Kidney (tissue), 14 donors: ENCODE results near the gene FBXO48. TPM values are rescaled to one million over a fixed set of nuclear protein-coding genes. Genes with fewer than 3 reads are reported as not detected.

Experiments used
- DNase-seq, 5 donors: peaks; one replicate each; pipeline ENCODE4 v3.0.0-alpha.2; 2013 to 2020
- FAIRE-seq: peaks from 2 replicates; lab custom pipeline; 2012; peaks lifted over from hg19 to GRCh38; lab: Jason Lieb, UNC
- H3K27ac ChIP-seq, 2 donors: one replicate each; pipeline ENCODE4 v1.7.0; 2013; ENCODE audit warnings: low read depth in 2 of 2, low read length in 2 of 2, inconsistent platforms in 1 of 2
- H3K27me3 ChIP-seq: one replicate; pipeline ENCODE4 v1.7.1; 2013; ENCODE audit warnings: low read length, inconsistent platforms; ENCODE audit not compliant: control insufficient read depth, insufficient read depth
- H3K36me3 ChIP-seq, 3 donors: one replicate each; pipeline versions ENCODE4 v1.7.0 to v1.7.1; 2013; ENCODE audit warnings: low read length in 3 of 3, control low read depth in 1 of 3, inconsistent platforms in 1 of 3; ENCODE audit not compliant: insufficient read depth in 3 of 3, control insufficient read depth in 2 of 3
- H3K4me1 ChIP-seq, 3 donors: one replicate each; pipeline versions ENCODE4 v1.7.0 to v1.7.1; 2013; ENCODE audit warnings: low read length in 3 of 3, inconsistent platforms in 1 of 3, low read depth in 1 of 3; ENCODE audit not compliant: control insufficient read depth in 2 of 3, insufficient read depth in 2 of 3
- H3K4me3 ChIP-seq, 3 donors: one replicate each; pipeline versions ENCODE4 v1.7.0 to v1.8.1; 2013; ENCODE audit warnings: low read length in 3 of 3, control low read depth in 1 of 3, inconsistent platforms in 1 of 3
- H3K9ac ChIP-seq, 3 donors: one replicate each; pipeline versions ENCODE4 v1.7.0 to v1.7.1; 2013; ENCODE audit warnings: low read length in 3 of 3, control low read depth in 1 of 3, inconsistent platforms in 1 of 3
- H3K9me3 ChIP-seq, 3 donors: one replicate each; pipeline versions ENCODE4 v1.7.0 to v1.7.1; 2013; ENCODE audit warnings: low read length in 3 of 3, control low read depth in 1 of 3, inconsistent platforms in 1 of 3; ENCODE audit not compliant: control insufficient read depth in 2 of 3, insufficient read depth in 1 of 3
- CTCF ChIP-seq: IDR thresholded peaks from 3 replicates; pipeline ENCODE4 v1.5.1; 2012; ENCODE audit warnings: mild to moderate bottlenecking, moderate library complexity, borderline replicate concordance; ENCODE audit not compliant: insufficient read depth; ENCODE audit errors: extremely low read depth
- intact Hi-C: fragments of 100-400 bp; cut with DNase I; formaldehyde crosslinking; loops from one replicate; pipeline ENCODE4 v1.11.1; 2022
- polyA plus RNA-seq: library from polyadenylated mRNA; stranded (reverse); fragments of 350-450 nt; fragmentation: Illumina TruSeq; extraction: RNeasy Lipid Tissue Mini Kit (QIAGEN cat#74804); gene quantifications from one replicate; pipeline ENCODE4 v1.2.3, GENCODE V29; 2014; ENCODE audit warnings: low read depth, low replicate concordance; ENCODE audit not compliant: insufficient read depth
- total RNA-seq: library from RNA; stranded (reverse); fragmentation: NEBNext Ultra II Directional; extraction: Animal tissue kit (Norgen Biotek cat#: 25700); gene quantifications from one replicate; pipeline ENCODE4 v1.2.1, GENCODE V29; 2021
- donor health status: control.
- donor health status: control.
- donor health status: control.
- donor health status: control.
- donor health status: control.
- donor health status: DM: yes; HTN: yes; CAD: no.
- donor health status: Normal renal cell carcinoma (clear cell type).

Gene FBXO48
- total and polyA plus RNA-seq, 2 donors from 2014 or later: 0.86 to 1.3 TPM

- Histone ChIP-seq H3K36me3 (no peaks in the 10 kb centered on the region), H3K27me3 (no peaks in the 10 kb centered on the region), H3K4me1 (no peaks in the 10 kb centered on the region), H3K9me3 (no peaks in the 10 kb centered on the region), H3K9ac (no peak overlapping the region), H3K4me3 (no peak overlapping the region), H3K27ac (no peak overlapping the region)
- DNase-seq (no peak), FAIRE-seq (no peak)
- intact Hi-C loops: no loop called here
- TF ChIP-seq CTCF: no peak
Observed at GRCh38 chr2:68428746-68429145, 38.3 kb downstream of the FBXO48 start.

- no peaks in the 10 kb centered on the region for H3K4me1 ChIP-seq
- intact Hi-C loops: no loop called here
- DNase-seq (no peak), FAIRE-seq (no peak)
- no peaks in the 10 kb centered on the region for H3K27me3 ChIP-seq
- H3K9me3 ChIP-seq: no peaks in the 10 kb centered on the region
- H3K9ac ChIP-seq: no peak overlapping the region
- H3K36me3 ChIP-seq: no peaks in the 10 kb centered on the region
- no peak overlapping the region for H3K4me3 ChIP-seq
- TF ChIP-seq CTCF: no peak
- H3K27ac ChIP-seq: no peak overlapping the region
Observed at GRCh38 chr2:68428126-68428525, 39.0 kb downstream of the FBXO48 start.

- TF ChIP-seq CTCF: no peak
- intact Hi-C loops: no loop called here
- Histone ChIP-seq H3K27ac (no peak overlapping the region), H3K9ac (no peak overlapping the region), H3K4me1 (no peaks in the 10 kb centered on the region), H3K27me3 (no peaks in the 10 kb centered on the region), H3K36me3 (no peaks in the 10 kb centered on the region), H3K9me3 (no peaks in the 10 kb centered on the region), H3K4me3 (no peak overlapping the region)
- FAIRE-seq (no peak), DNase-seq (no peak)
Observed at GRCh38 chr2:68426848-68427579, 40.1 kb downstream of the FBXO48 start.
